Measurements from ENCODE around the gene KIAA1143.

KIAA1143 gene

DNA sequence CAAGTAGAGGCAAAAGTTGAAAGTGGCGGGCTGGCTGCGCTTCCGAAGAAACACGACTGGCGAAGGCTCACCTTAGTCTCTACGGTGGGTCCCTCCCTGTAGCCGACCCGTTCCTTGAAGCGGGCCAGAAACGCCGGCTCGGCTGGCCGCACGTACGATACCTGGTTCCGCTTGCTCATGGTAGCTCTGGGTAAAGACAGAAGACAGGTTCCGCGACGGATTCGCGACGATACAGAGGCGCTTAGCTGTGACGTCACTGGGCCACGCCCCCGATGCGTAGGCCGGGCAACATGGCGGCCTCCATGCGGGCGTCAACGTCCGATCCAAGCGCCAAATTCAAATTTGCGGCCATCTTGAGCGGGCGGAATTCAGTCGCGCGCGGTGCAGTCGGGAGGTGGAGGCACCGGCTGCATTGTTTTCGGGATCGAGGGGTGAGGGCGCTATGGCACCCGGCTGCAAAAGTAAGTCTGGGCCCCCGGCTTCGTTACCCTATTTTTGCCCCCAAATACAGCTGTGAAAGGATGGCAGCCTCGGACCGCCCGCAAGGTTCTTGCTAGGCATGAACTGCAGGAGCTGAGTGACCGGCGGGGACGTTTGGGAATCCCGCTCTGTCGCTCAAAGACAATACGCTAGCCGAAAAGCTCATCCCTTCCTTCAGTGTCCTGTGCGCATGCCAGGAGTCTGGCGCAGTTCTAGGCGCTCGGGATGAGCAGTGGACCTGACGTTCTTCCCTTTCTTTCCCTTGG is at the start of gene KIAA1143, which contains the start of gene KIF15:
Gene KIAA1143, minus strand, starts transcription at position 196 of the 746 bp plus-strand sequence. Its CDS starts 17 bp downstream, at position 179.
Gene KIF15, plus strand, starts transcription at position 371 of the 746 bp plus-strand sequence. Its CDS starts 72 bp downstream, at position 443.
- H3K36me3 ChIP-seq (ENCODE audit: control insufficient read depth, insufficient read depth, low read length), result no peaks in the 10 kb centered on the region
- H3K27me3 ChIP-seq (ENCODE audit: control insufficient read depth, insufficient read depth, low read length), result no peaks in the 10 kb centered on the region
- peak within 1 kb of the TSS; percentile 69 for H3K27ac ChIP-seq (ENCODE audit: low read depth, low read length)
- peak within 1 kb of the TSS; percentile 83 for H3K9ac ChIP-seq (ENCODE audit: low read length)
- H3K4me1 ChIP-seq (ENCODE audit: control insufficient read depth, insufficient read depth, low read length), result no peaks in the 10 kb centered on the region
- peak within 1 kb of the TSS; percentile 96 for H3K4me3 ChIP-seq (ENCODE audit: low read length)

- H3K27me3 ChIP-seq (ENCODE audit: control insufficient read depth, insufficient read depth, low read length), result no peaks in the 10 kb centered on the region
- H3K9ac ChIP-seq (ENCODE audit: low read length), result no peak overlapping the region
- H3K27ac ChIP-seq (ENCODE audit: low read depth, low read length), result no peak overlapping the region
- no peak overlapping the region for H3K4me3 ChIP-seq (ENCODE audit: low read length)
- H3K36me3 ChIP-seq (ENCODE audit: control insufficient read depth, insufficient read depth, low read length), result no peaks in the 10 kb centered on the region
- H3K4me1 ChIP-seq (ENCODE audit: control insufficient read depth, insufficient read depth, low read length), result no peaks in the 10 kb centered on the region
These were observed 44.5 kb upstream of the KIAA1143 start for GRCh38 chr3:44805960-44806359.

DNA sequence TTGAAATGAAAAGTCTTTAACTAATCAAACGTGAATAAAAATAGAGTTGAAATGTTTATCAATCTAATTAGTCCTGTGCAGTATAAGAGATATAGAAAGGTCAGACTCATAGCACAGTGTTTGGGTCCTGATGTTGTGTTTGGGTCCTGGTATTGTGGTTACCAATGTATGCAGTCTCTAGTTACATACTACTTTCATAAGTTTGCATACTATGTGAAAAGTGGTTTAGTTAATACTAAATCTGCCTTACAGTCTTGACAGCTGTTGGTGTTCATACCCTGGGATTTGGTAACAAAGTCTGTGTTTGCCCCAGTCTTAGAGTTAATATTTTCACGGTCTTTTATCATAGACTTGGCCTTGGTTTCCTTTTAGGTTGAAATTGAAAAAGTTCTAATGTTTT is 41.9 kb upstream of the KIAA1143 start:
- H3K27ac ChIP-seq (ENCODE audit: low read depth, low read length), result no peak overlapping the region
- no peaks in the 10 kb centered on the region for H3K4me1 ChIP-seq (ENCODE audit: control insufficient read depth, insufficient read depth, low read length)
- H3K9ac ChIP-seq (ENCODE audit: low read length), result no peak overlapping the region
- H3K27me3 ChIP-seq (ENCODE audit: control insufficient read depth, insufficient read depth, low read length), result no peaks in the 10 kb centered on the region
- H3K36me3 ChIP-seq (ENCODE audit: control insufficient read depth, insufficient read depth, low read length), result no peaks in the 10 kb centered on the region
- H3K4me3 ChIP-seq (ENCODE audit: low read length), result no peak overlapping the region

- H3K27me3 ChIP-seq (ENCODE audit: control insufficient read depth, insufficient read depth, low read length), result no peaks in the 10 kb centered on the region
- no peaks in the 10 kb centered on the region for H3K36me3 ChIP-seq (ENCODE audit: control insufficient read depth, insufficient read depth, low read length)
- H3K27ac ChIP-seq (ENCODE audit: low read depth, low read length), result no peak overlapping the region
- H3K4me1 ChIP-seq (ENCODE audit: control insufficient read depth, insufficient read depth, low read length), result no peaks in the 10 kb centered on the region
- H3K4me3 ChIP-seq (ENCODE audit: low read length), result no peak overlapping the region
- no peak overlapping the region for H3K9ac ChIP-seq (ENCODE audit: low read length)
These were observed 40.6 kb upstream of the KIAA1143 start for GRCh38 chr3:44802011-44802410.

DNA sequence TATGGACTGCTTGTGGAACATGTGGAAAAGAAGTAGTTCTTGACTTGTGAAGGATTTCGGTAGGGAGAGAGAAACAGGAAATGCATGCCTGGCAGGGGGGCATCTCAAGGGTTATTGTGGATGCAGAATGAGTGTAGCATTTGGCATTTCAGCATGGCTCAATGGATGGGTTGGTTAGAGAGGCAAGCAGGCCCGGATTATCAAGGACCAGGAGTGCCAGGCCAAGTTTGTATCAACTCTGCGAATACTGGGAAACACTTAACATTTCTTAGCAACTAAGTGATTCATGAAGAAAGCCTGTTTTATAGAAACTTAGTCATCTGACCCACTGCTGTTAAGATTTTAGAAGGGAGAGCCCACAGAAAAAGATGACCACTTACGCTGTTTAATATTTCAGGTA is 33.8 kb upstream of the KIAA1143 start:
- no peak overlapping the region for H3K27ac ChIP-seq (ENCODE audit: low read depth, low read length)
- H3K36me3 ChIP-seq (ENCODE audit: control insufficient read depth, insufficient read depth, low read length), result no peaks in the 10 kb centered on the region

DNA sequence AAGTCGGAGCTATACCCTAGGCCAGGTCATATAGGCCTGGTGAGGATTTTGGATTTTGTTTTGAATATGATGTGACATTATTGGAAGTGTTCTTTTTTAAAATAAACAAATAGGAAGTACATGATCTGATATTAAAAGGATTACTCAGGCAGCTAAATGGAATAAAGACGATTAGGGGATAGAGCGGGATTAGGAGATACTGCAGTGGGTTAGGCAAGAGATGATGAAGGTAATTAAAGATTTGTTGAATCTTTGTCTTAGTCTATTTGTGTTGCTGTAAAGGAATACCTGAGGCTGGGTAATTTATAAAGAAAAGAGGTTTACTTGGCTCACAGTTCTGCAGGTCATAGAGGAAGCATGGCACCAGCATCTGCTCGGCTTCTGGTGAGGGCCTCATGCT is 21.5 kb upstream of the KIAA1143 start:
- no peak overlapping the region for H3K9ac ChIP-seq (ENCODE audit: low read length)
- H3K27ac ChIP-seq (ENCODE audit: low read depth, low read length), result no peak overlapping the region
- no peaks in the 10 kb centered on the region for H3K36me3 ChIP-seq (ENCODE audit: control insufficient read depth, insufficient read depth, low read length)

More for the DNA sequence above, 33.8 kb upstream of the KIAA1143 start:
- Histone ChIP-seq H3K27me3 (ENCODE audit: control insufficient read depth, insufficient read depth, low read length) (no peaks in the 10 kb centered on the region), H3K9ac (ENCODE audit: low read length) (no peak overlapping the region), H3K4me3 (ENCODE audit: low read length) (no peak overlapping the region), H3K4me1 (ENCODE audit: control insufficient read depth, insufficient read depth, low read length) (no peaks in the 10 kb centered on the region)

DNA sequence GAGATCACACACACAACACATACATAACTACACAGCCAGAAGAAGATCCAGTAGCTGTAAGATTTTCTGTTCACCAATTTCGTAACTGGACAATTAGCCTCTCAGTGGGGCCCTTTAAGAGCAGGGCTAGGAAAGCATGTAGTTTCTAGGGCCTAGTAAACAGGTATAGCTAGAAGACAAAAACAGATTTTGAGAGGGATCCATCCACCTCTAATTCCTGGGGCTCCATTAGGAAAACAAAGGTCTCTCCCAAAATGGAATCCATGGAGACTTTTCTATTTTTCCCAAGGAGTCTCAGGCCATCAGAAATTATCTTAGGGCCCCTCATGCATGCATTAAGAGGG is 10.7 kb upstream of the KIAA1143 start:
- no peaks in the 10 kb centered on the region for H3K4me1 ChIP-seq (ENCODE audit: control insufficient read depth, insufficient read depth, low read length)
- H3K27me3 ChIP-seq (ENCODE audit: control insufficient read depth, insufficient read depth, low read length), result no peaks in the 10 kb centered on the region
- no peak overlapping the region for H3K4me3 ChIP-seq (ENCODE audit: low read length)
- no peaks in the 10 kb centered on the region for H3K36me3 ChIP-seq (ENCODE audit: control insufficient read depth, insufficient read depth, low read length)
- H3K27ac ChIP-seq (ENCODE audit: low read depth, low read length), result no peak overlapping the region
- H3K9ac ChIP-seq (ENCODE audit: low read length), result no peak overlapping the region

More for the DNA sequence above, 21.5 kb upstream of the KIAA1143 start:
- no peaks in the 10 kb centered on the region for H3K4me1 ChIP-seq (ENCODE audit: control insufficient read depth, insufficient read depth, low read length)
- no peak overlapping the region for H3K4me3 ChIP-seq (ENCODE audit: low read length)
- H3K27me3 ChIP-seq (ENCODE audit: control insufficient read depth, insufficient read depth, low read length), result no peaks in the 10 kb centered on the region

GRCh38 chr3:44771424-44772098 is 10.1 kb upstream of the KIAA1143 start:
- no peaks in the 10 kb centered on the region for H3K4me1 ChIP-seq (ENCODE audit: control insufficient read depth, insufficient read depth, low read length)
- no peak overlapping the region for H3K4me3 ChIP-seq (ENCODE audit: low read length)
- H3K27me3 ChIP-seq (ENCODE audit: control insufficient read depth, insufficient read depth, low read length), result no peaks in the 10 kb centered on the region
- no peak overlapping the region for H3K9ac ChIP-seq (ENCODE audit: low read length)
- H3K27ac ChIP-seq (ENCODE audit: low read depth, low read length), result no peak overlapping the region
- H3K36me3 ChIP-seq (ENCODE audit: control insufficient read depth, insufficient read depth, low read length), result no peaks in the 10 kb centered on the region

DNA sequence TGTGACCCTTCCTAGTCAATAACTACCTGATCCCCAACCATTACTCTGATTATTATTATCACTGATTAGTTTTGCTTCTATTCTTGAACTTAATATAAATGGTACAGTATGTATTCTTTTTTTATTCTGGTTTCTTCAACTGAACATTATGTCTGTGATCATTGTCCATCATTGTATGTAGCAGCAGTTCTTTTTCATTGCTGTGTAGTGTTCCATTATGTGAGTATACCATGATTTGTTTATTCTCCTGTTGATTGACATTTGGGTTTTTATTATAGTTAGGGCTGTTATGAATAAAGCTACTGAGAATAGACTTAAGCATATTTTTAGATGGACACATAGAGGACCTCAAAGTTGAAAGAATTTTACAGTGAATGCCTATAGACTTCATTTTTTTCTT is 2.8 kb upstream of the KIAA1143 start:
- Histone ChIP-seq H3K27ac (ENCODE audit: low read depth, low read length) (no peak overlapping the region), H3K4me1 (ENCODE audit: control insufficient read depth, insufficient read depth, low read length) (no peaks in the 10 kb centered on the region), H3K27me3 (ENCODE audit: control insufficient read depth, insufficient read depth, low read length) (no peaks in the 10 kb centered on the region), H3K36me3 (ENCODE audit: control insufficient read depth, insufficient read depth, low read length) (no peaks in the 10 kb centered on the region), H3K4me3 (ENCODE audit: low read length) (no peak overlapping the region), H3K9ac (ENCODE audit: low read length) (no peak overlapping the region)

GRCh38 chr3:44762690-44763089 is 1.3 kb upstream of the KIAA1143 start:
- Histone ChIP-seq H3K9ac (ENCODE audit: low read length) (no peak overlapping the region), H3K27me3 (ENCODE audit: control insufficient read depth, insufficient read depth, low read length) (no peaks in the 10 kb centered on the region), H3K4me3 (ENCODE audit: low read length) (no peak overlapping the region), H3K27ac (ENCODE audit: low read depth, low read length) (no peak overlapping the region), H3K4me1 (ENCODE audit: control insufficient read depth, insufficient read depth, low read length) (no peaks in the 10 kb centered on the region), H3K36me3 (ENCODE audit: control insufficient read depth, insufficient read depth, low read length) (no peaks in the 10 kb centered on the region)

- H3K4me1 ChIP-seq (ENCODE audit: control insufficient read depth, insufficient read depth, low read length), result no peaks in the 10 kb centered on the region
- no peak overlapping the region for H3K27ac ChIP-seq (ENCODE audit: low read depth, low read length)
- no peaks in the 10 kb centered on the region for H3K27me3 ChIP-seq (ENCODE audit: control insufficient read depth, insufficient read depth, low read length)
- H3K36me3 ChIP-seq (ENCODE audit: control insufficient read depth, insufficient read depth, low read length), result no peaks in the 10 kb centered on the region
- H3K4me3 ChIP-seq (ENCODE audit: low read length), result peak overlapping the region; percentile 96
- no peak overlapping the region for H3K9ac ChIP-seq (ENCODE audit: low read length)
These were observed 805 bp upstream of the KIAA1143 start for GRCh38 chr3:44762170-44762677.

DNA sequence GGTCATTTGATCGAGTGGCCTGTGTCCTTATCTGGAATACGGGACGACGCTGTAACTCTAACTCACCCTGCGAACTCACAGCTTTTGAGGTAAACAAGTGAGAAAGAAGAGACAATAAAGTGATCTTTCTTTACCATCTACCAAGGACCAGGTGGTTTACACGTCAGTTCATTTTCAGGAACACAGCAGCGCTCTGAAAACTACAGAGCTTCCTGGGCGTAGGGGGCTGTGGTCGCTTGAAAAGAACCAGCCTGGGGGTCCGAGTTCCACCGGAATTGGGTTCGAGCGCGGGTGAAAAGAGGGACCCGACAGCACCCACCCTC is 357 bp downstream of the KIAA1143 start:
- H3K4me3 ChIP-seq (ENCODE audit: low read length), result peak overlapping the region; percentile 96
- peak overlapping the region; percentile 69 for H3K27ac ChIP-seq (ENCODE audit: low read depth, low read length)
- no peaks in the 10 kb centered on the region for H3K27me3 ChIP-seq (ENCODE audit: control insufficient read depth, insufficient read depth, low read length)
- H3K9ac ChIP-seq (ENCODE audit: low read length), result peak overlapping the region; percentile 83
- H3K36me3 ChIP-seq (ENCODE audit: control insufficient read depth, insufficient read depth, low read length), result no peaks in the 10 kb centered on the region
- H3K4me1 ChIP-seq (ENCODE audit: control insufficient read depth, insufficient read depth, low read length), result no peaks in the 10 kb centered on the region

All from rectal smooth muscle tissue (tissue), 1 donor.